HG03460 (cell line): ENCODE measurements around the gene ZDHHC17.

Experiments used
- ATAC-seq: cut with Tn5 transposase; IDR thresholded peaks from one replicate; pipeline ENCODE4 v1.9.1; 2021; ENCODE audit not compliant: unreplicated experiment

The ZDHHC17 gene

GRCh38 chr12:76876696-76877229 lies 112.8 kb downstream of the ZDHHC17 start:
- no peak for ATAC-seq

GRCh38 chr12:76878099-76878898 lies 114.4 kb downstream of the ZDHHC17 start:
- peak; percentile 42 for ATAC-seq

- ATAC-seq: peak; percentile 87
These were observed 115.2 kb downstream of the ZDHHC17 start, which contains the start of gene CSRP2 for GRCh38 chr12:76878899-76879709. CSRP2 (minus strand) TSS chr12:76879019; CDS start chr12:76866260, 12,759 bp downstream.

GRCh38 chr12:76879710-76880518 lies 116.0 kb downstream of the ZDHHC17 start:
- no peak for ATAC-seq

- no peak for ATAC-seq
These were observed 116.7 kb downstream of the ZDHHC17 start for GRCh38 chr12:76880519-76881023.

GRCh38 chr12:76881142-76881541 lies 117.2 kb downstream of the ZDHHC17 start:
- ATAC-seq: no peak

- no peak for ATAC-seq
These were observed 118.5 kb downstream of the ZDHHC17 start for GRCh38 chr12:76882367-76882766.

GRCh38 chr12:76883151-76883550 lies 119.2 kb downstream of the ZDHHC17 start:
- no peak for ATAC-seq

GRCh38 chr12:76883811-76884210 lies 119.9 kb downstream of the ZDHHC17 start:
- ATAC-seq: no peak

GRCh38 chr12:76888775-76889174 lies 124.9 kb downstream of the ZDHHC17 start:
- ATAC-seq: no peak

- ATAC-seq: no peak
These were observed 126.5 kb downstream of the ZDHHC17 start for GRCh38 chr12:76890151-76891143.

GRCh38 chr12:76891609-76892008 lies 127.7 kb downstream of the ZDHHC17 start:
- no peak for ATAC-seq

GRCh38 chr12:76895796-76896195 lies 131.9 kb downstream of the ZDHHC17 start:
- ATAC-seq: no peak

- no peak for ATAC-seq
These were observed 132.4 kb downstream of the ZDHHC17 start for GRCh38 chr12:76896274-76896673.

- no peak for ATAC-seq
These were observed 134.5 kb downstream of the ZDHHC17 start for GRCh38 chr12:76898442-76898841.

- no peak for ATAC-seq
These were observed 135.6 kb downstream of the ZDHHC17 start for GRCh38 chr12:76899522-76899921.

- no peak for ATAC-seq
These were observed 137.9 kb downstream of the ZDHHC17 start for GRCh38 chr12:76901628-76902380.
